NCI-H510A treated with DMSO at 0.1 percent for 48 hours (cell line): Measurements from ENCODE around the gene SETD6.

Experiments
- DNase-seq: peaks from one replicate; lab custom pipeline; 2025; lab: John Stamatoyannopoulos, UW

SETD6 gene

GRCh38 chr16:58508671-58509251 is 6.6 kb upstream of the SETD6 start:
- no peak for DNase-seq

GRCh38 chr16:58509256-58510096 is 5.8 kb upstream of the SETD6 start:
- DNase-seq: no peak

- no peak for DNase-seq
Measured at GRCh38 chr16:58510097-58510775, 5.1 kb upstream of the SETD6 start.

GRCh38 chr16:58510776-58511628 is 4.3 kb upstream of the SETD6 start:
- no peak for DNase-seq

GRCh38 chr16:58511933-58512815 is 3.1 kb upstream of the SETD6 start:
- DNase-seq: peak; percentile 38

GRCh38 chr16:58513874-58514273 is 1.4 kb upstream of the SETD6 start:
- DNase-seq: no peak

GRCh38 chr16:58515871-58516767 is 802 bp downstream of the SETD6 start:
- no peak for DNase-seq

- DNase-seq: no peak
Measured at GRCh38 chr16:58516768-58517107, 1.4 kb downstream of the SETD6 start.

- no peak for DNase-seq
Measured at GRCh38 chr16:58518083-58518979, 3.0 kb downstream of the SETD6 start.

GRCh38 chr16:58518980-58519368 is 3.7 kb downstream of the SETD6 start:
- DNase-seq: no peak

GRCh38 chr16:58519707-58520106 is 4.4 kb downstream of the SETD6 start:
- DNase-seq: no peak

GRCh38 chr16:58530179-58530578 is 14.9 kb downstream of the SETD6 start:
- DNase-seq: no peak

- DNase-seq: no peak
Measured at GRCh38 chr16:58532414-58532813, 17.1 kb downstream of the SETD6 start.

- DNase-seq: no peak
Measured at GRCh38 chr16:58533751-58534470, 18.6 kb downstream of the SETD6 start.

- DNase-seq: no peak
Measured at GRCh38 chr16:58535100-58535499, 19.8 kb downstream of the SETD6 start.

- no peak for DNase-seq
Measured at GRCh38 chr16:58536278-58536677, 21.0 kb downstream of the SETD6 start.

GRCh38 chr16:58537124-58537906 is 22.0 kb downstream of the SETD6 start:
- DNase-seq: no peak

- no peak for DNase-seq
Measured at GRCh38 chr16:58541711-58542110, 26.4 kb downstream of the SETD6 start.
